IPS DF 19.7 (cell line): ENCODE measurements around the gene DCAF6.

Experiments
- DNase-seq: peaks from one replicate; pipeline ENCODE4 v3.0.0-alpha.2; 2013; ENCODE audit warnings: low read depth, low spot score

Gene DCAF6

GRCh38 chr1:168084396-168085231 lies 148.1 kb downstream of the DCAF6 start:
- DNase-seq: peak; percentile 17

- DNase-seq: no peak
Observed at GRCh38 chr1:168085401-168085872, 149.0 kb downstream of the DCAF6 start.

GRCh38 chr1:168086438-168086837 lies 150.0 kb downstream of the DCAF6 start:
- no peak for DNase-seq

DNA sequence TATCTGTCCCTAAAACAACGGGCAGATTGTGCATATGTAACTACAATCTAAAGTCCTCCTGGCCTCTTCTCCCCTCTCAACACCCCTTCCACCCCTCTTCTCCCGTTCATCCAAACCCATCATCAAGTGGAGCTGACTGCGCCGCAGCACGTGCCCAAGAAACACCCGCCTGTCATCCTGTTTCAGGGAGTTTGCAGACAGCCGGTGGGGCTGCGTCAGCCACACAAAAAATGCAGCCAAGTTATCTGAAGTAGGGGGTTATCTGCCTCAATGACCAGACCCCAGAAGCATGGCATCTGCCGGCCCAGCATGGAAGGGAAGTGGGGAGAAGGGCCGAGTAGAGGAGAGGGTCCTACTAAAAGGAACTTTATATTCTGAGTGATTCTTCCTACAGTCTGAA lies 151.2 kb downstream of the DCAF6 start:
- DNase-seq: no peak

DNA sequence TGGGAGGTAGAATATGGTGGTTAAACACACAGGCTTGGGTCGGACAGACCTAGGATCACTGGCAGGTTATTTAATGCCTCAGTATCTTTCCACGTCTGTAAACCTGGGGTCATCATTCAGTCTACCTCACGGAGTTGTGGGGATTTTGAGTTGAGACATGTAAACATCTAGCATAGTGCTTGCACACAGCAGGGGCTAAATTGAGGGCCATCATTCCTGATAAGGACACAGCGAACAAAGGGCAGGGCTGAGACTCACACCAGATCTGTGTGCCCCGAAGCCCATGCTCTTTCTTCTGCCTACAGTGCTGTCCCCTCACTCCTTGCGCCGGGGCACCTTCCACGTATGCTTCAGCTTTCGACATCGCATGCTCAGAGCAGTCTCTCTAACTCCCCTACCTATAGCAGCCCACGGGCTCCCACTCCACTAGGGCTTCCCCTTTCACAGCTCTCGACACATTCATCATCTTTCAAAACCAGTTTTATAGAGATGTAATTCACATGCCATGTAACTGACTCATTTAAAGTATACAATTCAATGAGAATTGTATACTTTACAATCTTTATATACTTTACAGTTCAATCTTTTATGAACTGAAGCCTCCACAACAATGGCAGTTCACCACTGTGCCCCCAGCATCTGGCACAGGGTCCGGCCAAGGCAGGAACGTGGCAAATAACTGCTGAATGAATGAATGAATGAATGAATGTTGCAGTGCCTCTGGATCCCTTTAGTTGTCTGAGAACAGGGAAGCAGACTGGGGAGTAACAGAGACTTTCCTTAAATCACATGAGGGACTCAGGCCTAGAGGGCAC lies 152.2 kb downstream of the DCAF6 start:
- no peak for DNase-seq

DNA sequence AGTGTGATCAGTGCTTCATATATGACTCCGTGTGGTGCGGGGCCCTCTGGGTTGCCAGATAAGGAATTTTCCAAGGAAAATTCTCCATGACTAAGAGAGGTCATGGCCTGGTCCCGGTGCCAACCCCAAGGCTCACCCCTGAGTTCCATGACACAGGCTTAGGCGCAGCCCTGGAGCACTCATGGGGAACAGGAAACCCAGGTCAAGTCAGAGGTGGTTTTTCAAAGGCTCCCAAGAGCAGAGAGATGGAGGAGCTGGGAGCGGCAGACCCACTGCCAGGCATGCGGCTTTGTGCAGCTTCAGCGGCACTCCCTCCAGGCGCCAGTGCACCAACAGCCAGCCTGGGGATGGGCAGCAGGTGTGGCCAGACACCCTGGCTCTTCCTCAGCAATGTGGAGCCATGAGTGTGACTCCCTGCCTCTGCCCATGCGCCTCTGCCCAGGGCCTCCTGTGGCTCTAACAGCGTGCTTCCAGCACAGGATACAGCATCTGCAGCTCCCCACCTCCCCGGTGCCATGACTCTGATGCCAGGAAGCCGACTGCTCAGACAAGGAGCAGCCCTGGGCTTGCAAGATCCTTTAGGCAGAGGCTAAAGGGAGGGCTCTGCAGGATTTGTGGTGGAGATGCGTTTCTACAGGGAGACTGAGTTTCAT lies 153.0 kb downstream of the DCAF6 start:
- DNase-seq: no peak

- no peak for DNase-seq
Observed at GRCh38 chr1:168089979-168090337, 153.5 kb downstream of the DCAF6 start.

- DNase-seq: no peak
Observed at GRCh38 chr1:168090395-168090794, 153.9 kb downstream of the DCAF6 start.

- DNase-seq: no peak
Observed at GRCh38 chr1:168091063-168091462, 154.6 kb downstream of the DCAF6 start.

DNA sequence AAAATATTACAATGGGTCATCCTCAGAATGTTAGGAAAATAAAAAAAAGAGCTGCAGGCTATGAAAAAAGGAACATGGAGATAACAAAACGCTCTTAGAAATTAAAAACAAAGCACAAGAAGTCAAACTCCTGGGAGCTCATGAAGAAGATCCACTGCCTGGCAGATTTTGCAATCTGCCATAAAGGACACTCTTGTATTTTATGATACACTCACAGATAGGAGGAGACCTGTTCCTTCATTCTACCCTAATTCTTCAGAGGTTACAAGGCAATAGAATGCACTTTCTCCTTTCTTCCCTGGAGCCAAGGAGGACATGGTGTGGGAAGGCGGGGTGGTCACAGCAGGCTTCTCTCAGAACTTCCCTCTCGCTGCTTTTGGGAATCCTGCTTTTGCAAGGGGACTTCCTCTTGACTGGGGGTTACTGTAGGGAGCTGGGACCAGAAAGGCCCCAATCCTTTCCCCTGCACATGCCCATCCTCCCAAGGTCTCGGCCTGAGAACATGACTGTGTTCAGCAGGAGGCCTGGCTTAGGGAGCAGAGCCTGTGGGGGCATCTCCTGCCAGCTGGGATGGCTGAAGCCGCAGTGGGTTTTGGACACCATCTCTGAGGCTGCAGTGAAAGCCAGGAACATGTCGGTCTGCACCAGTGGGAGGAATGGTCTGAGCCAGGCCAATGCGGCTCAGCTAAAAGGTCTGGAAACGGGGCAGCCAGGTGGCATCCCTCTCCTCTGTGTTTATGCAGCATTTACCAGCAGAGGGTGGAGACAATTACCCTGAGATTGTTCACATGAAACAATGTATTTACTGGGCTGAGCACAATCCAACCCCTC lies 155.5 kb downstream of the DCAF6 start:
- DNase-seq: no peak

- DNase-seq: peak; percentile 12
Observed at GRCh38 chr1:168092566-168093355, 156.3 kb downstream of the DCAF6 start.

DNA sequence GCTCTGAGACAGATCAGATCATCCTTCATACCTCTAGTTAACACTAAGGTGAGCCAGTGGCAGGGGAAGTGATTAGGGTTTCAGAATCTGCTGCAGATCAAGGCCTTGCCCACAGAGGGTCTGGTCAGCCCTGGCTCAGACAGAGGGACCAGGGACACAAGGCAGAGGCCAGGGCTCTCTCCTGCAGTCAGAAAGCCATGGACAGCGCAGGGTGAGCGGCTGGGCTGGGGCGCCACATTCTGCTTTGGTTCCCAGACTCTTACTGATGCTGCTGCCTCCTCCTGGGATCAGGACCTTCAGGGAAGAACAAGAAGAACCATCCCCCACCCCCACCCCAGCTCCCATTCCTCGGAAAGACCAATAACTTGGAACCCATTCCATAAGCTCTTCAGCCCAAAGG lies 157.1 kb downstream of the DCAF6 start:
- DNase-seq: no peak

- DNase-seq: no peak
Observed at GRCh38 chr1:168095476-168095875, 159.0 kb downstream of the DCAF6 start.

DNA sequence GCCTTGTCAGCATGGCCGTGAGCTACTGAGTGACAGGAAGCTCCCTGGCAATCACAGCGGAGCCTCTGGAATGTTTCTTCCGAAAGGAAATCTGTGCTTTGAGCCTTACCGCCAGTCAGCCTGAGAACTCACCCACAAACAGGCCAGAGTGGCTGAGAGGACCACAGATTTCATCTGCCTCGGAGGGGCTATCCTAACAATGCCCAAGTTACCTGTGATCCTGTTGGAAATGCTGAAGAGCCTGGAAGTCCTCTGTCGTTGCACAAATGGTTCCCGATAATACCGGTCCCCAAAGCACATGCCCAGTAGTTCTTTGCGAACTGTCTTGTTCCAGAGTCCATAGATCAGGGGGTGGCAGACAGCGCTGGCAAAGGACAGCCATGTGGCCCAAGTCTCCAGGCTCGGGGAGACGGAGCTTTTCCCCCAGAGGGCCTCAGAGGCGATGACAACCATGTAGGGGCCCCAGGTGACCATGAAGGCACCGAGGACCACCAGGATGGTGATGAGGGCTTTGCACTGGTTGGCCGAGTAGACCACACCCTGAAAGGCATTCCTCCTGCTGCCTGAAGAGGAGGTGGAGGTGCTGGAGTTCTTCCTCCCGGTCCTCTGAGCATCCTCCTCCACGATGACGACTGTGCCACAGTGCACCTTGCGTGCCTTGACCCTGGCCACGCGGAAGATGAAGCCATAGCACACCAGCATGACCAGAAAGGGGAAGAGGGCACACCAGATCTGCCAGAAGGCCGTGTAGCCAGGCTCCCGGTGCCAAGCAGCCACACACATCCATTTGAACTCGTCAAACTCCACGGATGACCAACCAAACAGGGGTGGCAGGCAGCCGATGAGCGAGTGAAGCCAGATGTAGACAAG lies 160.0 kb downstream of the DCAF6 start:
- DNase-seq: no peak

DNA sequence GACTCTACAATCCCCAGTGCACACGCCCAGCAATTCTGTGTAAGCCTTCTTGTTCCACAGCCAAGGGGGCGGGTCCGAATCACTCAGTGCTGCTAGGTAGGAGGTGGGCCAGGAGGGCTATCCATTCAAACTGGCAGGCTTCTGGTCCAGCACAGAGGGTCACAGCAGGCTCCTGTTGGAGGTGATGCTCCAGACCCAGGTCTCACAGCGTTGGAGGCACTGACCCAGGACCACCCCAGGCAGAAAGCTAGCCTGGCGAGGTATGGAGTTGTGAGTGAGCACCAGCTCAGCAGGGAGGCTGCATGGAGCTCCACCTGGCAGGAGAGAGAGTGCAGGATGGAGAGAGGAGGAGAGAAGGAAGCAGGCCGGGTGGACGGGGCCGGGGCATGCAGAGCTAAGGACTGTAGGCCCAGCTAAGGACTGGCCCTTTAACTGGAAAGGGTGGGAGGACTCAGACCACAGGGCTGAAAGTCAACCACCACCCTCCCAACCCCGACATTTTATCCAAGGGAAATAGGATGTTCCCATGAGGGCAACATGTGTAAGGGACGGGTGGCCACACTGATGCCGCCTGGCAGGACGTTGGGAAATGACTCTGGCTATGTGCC lies 161.5 kb downstream of the DCAF6 start:
- DNase-seq: no peak

- DNase-seq: no peak
Observed at GRCh38 chr1:168098534-168099320, 162.2 kb downstream of the DCAF6 start.

- no peak for DNase-seq
Observed at GRCh38 chr1:168099337-168099801, 162.9 kb downstream of the DCAF6 start.

GRCh38 chr1:168100315-168101002 lies 164.0 kb downstream of the DCAF6 start:
- DNase-seq: no peak
